ENCODE data around the gene MDH2.
"Not testable (repeated sequence)": the region's sequence is repeated elsewhere in the genome, so short reads cannot be mapped to it uniquely, and the experiment has no call there.

GRCh38 chr7:76113042-76113630 lies 65.2 kb downstream of the MDH2 start:
- TF ChIP-seq CTCF (IDR thresholded peaks at IDR 0.05); POLR2A (IDR thresholded peaks at IDR 0.05); POLR2AphosphoS5 (IDR thresholded peaks at IDR 0.05; ENCODE audit: insufficient read depth in 1 of 2, low read depth in 1 of 2): not testable (repeated sequence)

All from vagina (tissue), 2 donors.